Activated CD8-positive, alpha-beta memory T cell treated with anti-CD3 and anti-CD28 coated beads, Interleukin-2, amount 10 ng/mL, durations not matched to agents 7 days and 5 days (primary cell): ENCODE measurements around the gene ABHD16A. TPM values are rescaled to one million over a fixed set of nuclear protein-coding genes. Genes with fewer than 3 reads are reported as not detected.

Experiments
- ATAC-seq: fragments of 150-1000 bp; cut with Tn5 transposase; one replicate; pipeline ENCODE4 v1.10.0; 2021; ENCODE audit warnings: moderate library complexity
- CTCF ChIA-PET: fragments of 350-600 bp; sonication (Branson Sonifier 250); formaldehyde crosslinking; loops from one replicate; lab custom pipeline; 2021; ENCODE audit warnings: antibody characterized with exemption; lab: Charles Lee
- DNase-seq: peaks from one replicate; pipeline ENCODE4 v3.0.0-alpha.2; 2020
- H3K27ac Mint-ChIP-seq: one replicate; pipeline ENCODE4 v1.8.0; 2021; ENCODE audit warnings: mild to moderate bottlenecking, mixed read lengths
- H3K27me3 Mint-ChIP-seq: one replicate; pipeline ENCODE4 v1.8.0; 2021; ENCODE audit warnings: mixed read lengths
- H3K36me3 Mint-ChIP-seq: one replicate; pipeline ENCODE4 v1.8.0; 2021; ENCODE audit warnings: mild to moderate bottlenecking, mixed read lengths
- H3K4me1 Mint-ChIP-seq: one replicate; pipeline ENCODE4 v1.8.0; 2021; ENCODE audit warnings: mixed read lengths
- H3K4me3 Mint-ChIP-seq: one replicate; pipeline ENCODE4 v1.8.0; 2021; ENCODE audit warnings: mild to moderate bottlenecking, moderate library complexity, mixed read lengths
- H3K9me3 Mint-ChIP-seq: one replicate; pipeline ENCODE4 v1.8.0; 2022; ENCODE audit warnings: low read depth, mixed read lengths
- total RNA-seq, 2 experiments: library from RNA; stranded (reverse); gene quantifications; one replicate each; pipeline ENCODE4 v1.2.3, GENCODE V29; 2021

The ABHD16A gene
- total RNA-seq, 2 experiments from 2014 or later, result 49.0 to 56.7 TPM

DNA sequence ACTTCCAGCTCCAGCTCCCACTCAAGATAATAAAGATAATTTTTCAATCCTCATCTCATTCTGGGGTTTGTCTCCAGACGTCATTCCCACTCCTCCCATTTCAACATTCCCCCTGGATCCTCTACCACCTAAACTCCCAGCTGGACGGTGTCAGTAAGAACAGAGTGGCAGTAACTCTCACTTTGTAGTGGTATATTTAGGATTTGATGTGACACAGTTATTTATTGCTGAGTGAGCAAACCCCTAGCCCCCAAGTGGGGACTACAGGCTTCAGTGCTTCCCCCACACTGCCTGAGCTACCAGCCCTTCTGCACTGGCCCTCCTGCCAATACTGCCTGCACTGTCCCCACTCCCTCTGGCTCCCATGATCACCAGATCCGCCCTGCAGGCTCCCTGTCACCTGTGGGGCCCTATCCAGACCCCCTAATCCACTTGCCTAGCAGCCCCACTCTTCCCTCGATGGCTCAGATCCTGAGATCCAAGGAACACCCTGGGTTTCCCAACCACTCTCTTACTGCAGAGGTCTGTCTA, 44.9 kb downstream of the ABHD16A start:
- peak overlapping the region; percentile 83 for H3K27ac Mint-ChIP-seq
- peaks cover 46% of the 10 kb centered on the region for H3K36me3 Mint-ChIP-seq
- H3K9me3 Mint-ChIP-seq, result no peaks in the 10 kb centered on the region
- no peaks in the 10 kb centered on the region for H3K27me3 Mint-ChIP-seq
- H3K4me3 Mint-ChIP-seq, result peak overlapping the region; percentile 42
- DNase-seq, result no peak
- CTCF ChIA-PET, result interaction anchor here (0.8 to 1.7 kb wide), 5 partner anchors 26 to 172 kb away, joined by 3 to 9 read pairs (median 3); no protein-coding TSS in a partner anchor
- peaks cover 78% of the 10 kb centered on the region for H3K4me1 Mint-ChIP-seq
- ATAC-seq, result no peak

DNA sequence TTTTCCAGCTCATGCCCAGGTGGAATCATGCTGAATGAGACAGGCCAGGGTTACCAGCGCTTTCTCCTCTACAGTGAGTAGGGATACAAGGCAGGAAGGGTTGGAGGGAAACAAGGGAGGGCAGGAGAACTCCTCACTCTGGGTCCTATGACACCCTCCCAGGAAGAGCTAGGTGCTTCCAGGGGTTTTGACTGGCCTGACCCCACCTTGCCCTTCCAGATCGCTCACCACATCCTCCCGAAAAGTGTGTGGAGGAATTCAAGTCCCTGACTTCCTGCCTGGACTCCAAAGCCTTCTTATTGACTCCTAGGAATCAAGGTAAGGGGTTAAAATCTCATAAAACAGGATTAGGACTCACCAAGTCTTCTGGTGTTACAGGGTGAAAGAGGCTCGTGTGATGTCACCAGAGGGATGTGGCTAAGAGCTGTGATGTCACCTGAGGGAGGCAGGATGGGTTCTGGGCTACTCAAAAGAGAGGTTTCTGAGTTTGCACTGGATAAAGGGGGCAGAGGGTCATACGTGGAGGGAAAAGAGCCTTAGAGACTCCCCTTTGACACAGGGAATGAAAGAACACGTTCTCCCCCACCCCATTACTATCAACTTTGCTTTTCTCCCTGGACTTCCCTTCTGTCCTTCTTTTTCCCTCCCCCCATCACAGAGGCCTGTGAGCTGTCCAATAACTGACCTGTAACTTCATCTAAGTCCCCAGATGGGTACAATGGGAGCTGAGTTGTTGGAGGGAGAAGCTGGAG, 45.5 kb downstream of the ABHD16A start:
- peak overlapping the region; percentile 53 for H3K4me3 Mint-ChIP-seq
- no peaks in the 10 kb centered on the region for H3K27me3 Mint-ChIP-seq
- DNase-seq (peak; percentile 79), ATAC-seq (no peak)
- CTCF ChIA-PET, result interaction anchor here (0.8 to 1.7 kb wide), 7 partner anchors 27 to 205 kb away, joined by 3 to 9 read pairs (median 3); partner anchors contain the start of gene NEU1
- peak overlapping the region; percentile 83 for H3K27ac Mint-ChIP-seq
- H3K9me3 Mint-ChIP-seq, result no peaks in the 10 kb centered on the region
- H3K36me3 Mint-ChIP-seq, result peaks cover 43% of the 10 kb centered on the region
- H3K4me1 Mint-ChIP-seq, result peaks cover 75% of the 10 kb centered on the region

DNA sequence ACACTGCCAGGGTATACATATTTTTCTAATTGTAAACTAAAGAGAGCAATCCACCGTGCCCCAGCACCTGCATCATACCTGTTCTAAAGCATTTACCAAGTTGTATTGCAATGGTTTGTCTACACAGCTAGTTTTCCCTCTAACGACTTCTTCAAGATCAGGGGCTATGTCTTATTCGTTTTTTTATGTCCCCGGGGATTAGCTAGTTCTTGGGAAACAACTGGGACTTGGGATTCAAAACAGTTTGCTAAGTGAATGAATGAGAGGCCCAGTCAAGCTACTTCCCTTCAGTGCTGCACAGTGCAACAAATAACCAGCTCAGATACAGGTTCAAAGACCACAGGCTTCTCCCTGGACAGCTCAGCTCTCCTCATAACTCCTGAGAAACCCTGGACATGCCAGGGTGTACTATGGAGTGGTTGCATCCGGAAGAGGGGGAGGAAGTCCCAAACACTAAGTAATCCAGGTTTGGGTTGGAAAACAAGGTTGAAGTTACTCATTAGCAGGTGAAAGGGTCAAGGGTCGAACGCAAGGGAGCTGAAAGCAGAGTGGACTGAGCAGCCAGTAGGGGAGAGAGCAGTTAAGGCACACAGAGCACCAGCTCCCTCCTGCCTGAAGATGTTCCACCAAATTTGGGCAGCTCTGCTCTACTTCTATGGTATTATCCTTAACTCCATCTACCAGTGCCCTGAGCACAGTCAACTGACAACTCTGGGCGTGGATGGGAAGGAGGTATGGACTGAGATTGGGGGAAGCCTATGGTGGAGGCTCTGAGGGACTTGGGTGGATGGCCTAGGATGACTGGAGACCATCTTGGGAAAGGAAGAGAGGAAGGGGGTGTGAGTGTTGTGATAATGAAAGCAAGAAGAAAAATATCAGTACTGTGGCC, 47.5 kb downstream of the ABHD16A start, which contains the start of gene APOM:
Gene APOM, plus strand, starts transcription at position 546 of the 889 bp plus-strand sequence. Its CDS starts 73 bp downstream, at position 619.
- H3K27me3 Mint-ChIP-seq, result no peaks in the 10 kb centered on the region
- no peaks in the 10 kb centered on the region for H3K9me3 Mint-ChIP-seq
- CTCF ChIA-PET, result interaction anchor here (1.2 to 5.6 kb wide), 2 partner anchors 8 to 12 kb away, joined by 3 to 39 read pairs; partner anchors contain the start of gene GPANK1
- H3K4me1 Mint-ChIP-seq, result peaks cover 69% of the 10 kb centered on the region
- DNase-seq (no peak), ATAC-seq (no peak)
- H3K4me3 Mint-ChIP-seq, result no peak within 1 kb of the TSS
- H3K36me3 Mint-ChIP-seq, result peaks cover 31% of the 10 kb centered on the region
- no peak within 1 kb of the TSS for H3K27ac Mint-ChIP-seq

DNA sequence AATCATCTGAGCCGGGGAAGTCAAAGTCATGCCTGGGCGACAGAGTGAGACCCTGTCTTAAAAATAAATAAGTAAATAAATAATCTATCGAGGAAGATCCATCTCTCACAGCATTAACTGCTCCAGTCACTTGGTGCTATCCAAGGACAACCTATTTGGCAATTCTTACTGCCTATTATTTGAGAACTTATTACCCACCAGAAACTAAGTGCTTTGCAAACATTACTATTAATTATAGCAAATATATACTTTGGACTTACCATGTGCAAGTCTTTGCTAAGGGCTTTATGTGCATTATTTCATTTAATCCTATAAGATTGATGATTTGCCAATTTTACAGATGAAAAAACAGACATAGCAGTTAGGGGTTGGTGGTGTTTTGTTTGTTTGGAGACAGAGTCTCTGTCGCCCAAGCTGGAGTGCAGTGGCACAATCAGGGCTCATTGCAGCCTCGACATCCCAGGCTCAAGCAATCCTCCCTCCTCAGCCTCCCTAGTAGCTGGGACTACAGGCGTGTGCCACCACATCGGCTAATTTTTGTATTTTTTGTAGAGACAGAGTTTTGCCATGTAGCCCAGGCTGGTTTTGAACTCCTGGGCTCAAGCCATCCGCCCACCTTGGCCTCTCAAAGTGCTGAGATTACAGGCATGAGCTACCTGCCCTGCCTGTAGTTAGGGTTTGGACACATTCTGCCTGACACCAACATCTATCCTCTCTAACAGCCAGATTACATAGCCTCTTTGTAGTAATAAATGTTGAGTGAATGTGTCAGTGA, 48.4 kb downstream of the ABHD16A start:
- Mint-ChIP-seq H3K27me3 (no peaks in the 10 kb centered on the region), H3K36me3 (peaks cover 29% of the 10 kb centered on the region), H3K4me3 (no peak overlapping the region), H3K27ac (no peak overlapping the region), H3K9me3 (no peaks in the 10 kb centered on the region), H3K4me1 (peaks cover 69% of the 10 kb centered on the region)
- CTCF ChIA-PET, result interaction anchor here (0.7 to 5.6 kb wide), 4 partner anchors 9 to 83 kb away, joined by 3 to 39 read pairs (median 4); partner anchors contain the start of gene GPANK1
- DNase-seq (no peak), ATAC-seq (no peak)

DNA sequence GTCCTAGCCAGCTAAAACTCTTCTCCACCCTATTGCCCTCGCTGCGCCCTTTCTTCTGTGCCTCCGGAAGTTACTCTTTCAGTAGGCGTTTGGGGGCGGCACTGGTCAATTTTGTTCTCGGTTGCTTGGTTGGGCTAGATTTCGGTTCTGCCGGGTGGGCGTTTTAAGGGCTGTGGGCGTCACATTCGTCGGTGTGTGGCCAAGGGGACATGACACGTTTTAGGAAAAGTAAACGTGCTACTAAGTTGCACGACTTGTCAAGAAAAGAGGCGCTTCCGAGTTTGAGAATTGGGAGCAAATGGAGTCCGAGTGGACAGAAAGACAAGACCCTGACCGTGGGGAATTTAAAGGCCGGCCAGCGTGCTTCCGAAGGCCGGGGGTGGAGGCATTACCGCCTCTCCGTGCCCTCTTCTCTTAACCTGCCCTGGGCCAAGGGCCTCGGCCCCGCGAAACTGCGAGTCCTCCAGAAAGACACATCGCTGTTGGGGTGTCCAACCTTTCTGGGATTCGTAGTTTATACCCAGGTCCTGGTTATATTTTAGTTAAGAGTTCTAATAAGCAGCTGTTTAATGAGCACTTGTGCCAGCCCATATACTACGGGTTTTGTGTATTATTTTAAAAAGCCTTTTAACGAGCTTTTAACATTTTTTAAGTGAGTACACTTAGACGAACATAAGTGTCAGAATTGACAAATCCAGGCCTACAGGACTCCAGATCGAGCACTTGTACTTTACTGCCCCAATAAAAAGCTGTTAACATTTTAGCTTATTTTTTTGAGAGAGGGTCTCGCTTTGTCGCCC, 50.0 kb downstream of the ABHD16A start:
- ATAC-seq (peak; percentile 74), DNase-seq (peak; percentile 94)
- peaks cover 34% of the 10 kb centered on the region for H3K36me3 Mint-ChIP-seq
- no peaks in the 10 kb centered on the region for H3K27me3 Mint-ChIP-seq
- H3K27ac Mint-ChIP-seq, result peak overlapping the region; percentile 96
- peaks cover 62% of the 10 kb centered on the region for H3K4me1 Mint-ChIP-seq
- H3K4me3 Mint-ChIP-seq, result peak overlapping the region; percentile 89
- H3K9me3 Mint-ChIP-seq, result no peaks in the 10 kb centered on the region
- CTCF ChIA-PET, result interaction anchor here (0.7 to 5.6 kb wide), 20 partner anchors 8 to 270 kb away, joined by 3 to 39 read pairs (median 4); partner anchors contain the start of genes ABHD16A, C6orf47, GPANK1 and LY6G5B

DNA sequence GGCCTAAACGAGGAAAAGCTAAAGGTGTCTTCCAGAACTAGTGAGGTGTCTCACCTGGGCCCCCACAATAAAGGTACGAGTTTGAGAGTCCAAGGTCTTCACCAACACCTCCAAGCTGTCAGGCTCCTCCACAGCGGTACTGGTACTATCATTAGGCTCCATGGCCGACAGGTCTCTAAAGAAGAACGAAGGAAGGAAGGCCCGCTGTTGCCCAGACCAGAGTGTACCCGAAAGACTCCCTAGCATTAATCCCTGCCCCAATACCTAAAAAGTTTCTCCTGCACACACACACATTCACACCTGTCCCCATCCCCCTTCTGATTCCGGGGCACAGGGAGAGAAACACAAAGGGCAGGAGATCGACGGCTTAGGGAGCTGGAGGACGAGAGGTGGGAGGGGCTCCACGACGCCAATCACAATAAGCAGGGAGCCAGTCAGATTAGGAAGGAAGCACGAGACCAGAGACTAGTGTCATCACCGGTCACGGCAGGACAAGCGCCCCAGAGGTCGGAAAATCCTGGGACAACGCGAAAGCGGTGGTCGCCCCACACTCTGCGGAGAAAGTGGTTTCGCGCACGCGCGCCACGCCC, 51.4 kb downstream of the ABHD16A start:
- CTCF ChIA-PET, result interaction anchor here (0.6 to 5.6 kb wide), 14 partner anchors 9 to 211 kb away, joined by 3 to 39 read pairs (median 4); partner anchors contain the start of genes C6orf47, GPANK1, LY6G5B and NCR3
- DNase-seq, result peak; percentile 83
- H3K9me3 Mint-ChIP-seq, result no peaks in the 10 kb centered on the region
- peak; percentile 56 for ATAC-seq
- peak overlapping the region; percentile 89 for H3K4me3 Mint-ChIP-seq
- peak overlapping the region; percentile 96 for H3K27ac Mint-ChIP-seq
- H3K27me3 Mint-ChIP-seq, result no peaks in the 10 kb centered on the region
- H3K4me1 Mint-ChIP-seq, result peaks cover 51% of the 10 kb centered on the region
- peaks cover 32% of the 10 kb centered on the region for H3K36me3 Mint-ChIP-seq

DNA sequence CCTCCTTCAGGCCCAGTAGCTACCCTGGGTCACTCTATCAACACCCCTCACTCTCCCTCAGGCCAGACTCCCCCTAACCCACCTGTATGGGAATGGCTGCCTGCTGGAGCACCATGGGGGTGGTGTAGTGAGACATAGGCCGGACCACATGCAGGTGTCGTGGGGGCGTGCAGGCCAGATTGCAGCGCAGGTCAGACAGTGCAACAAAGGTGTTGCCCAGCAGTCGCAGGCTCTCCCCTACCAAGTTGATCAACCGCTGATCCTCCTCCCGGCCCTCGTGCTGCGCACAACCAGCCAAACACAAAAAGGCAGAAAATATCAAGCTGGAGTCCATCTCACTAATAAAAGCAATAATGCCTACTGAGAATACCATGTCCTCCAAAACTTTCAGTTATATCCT, 57.8 kb downstream of the ABHD16A start:
- CTCF ChIA-PET, result no interaction called here
- peaks cover 16% of the 10 kb centered on the region for H3K4me1 Mint-ChIP-seq

DNA sequence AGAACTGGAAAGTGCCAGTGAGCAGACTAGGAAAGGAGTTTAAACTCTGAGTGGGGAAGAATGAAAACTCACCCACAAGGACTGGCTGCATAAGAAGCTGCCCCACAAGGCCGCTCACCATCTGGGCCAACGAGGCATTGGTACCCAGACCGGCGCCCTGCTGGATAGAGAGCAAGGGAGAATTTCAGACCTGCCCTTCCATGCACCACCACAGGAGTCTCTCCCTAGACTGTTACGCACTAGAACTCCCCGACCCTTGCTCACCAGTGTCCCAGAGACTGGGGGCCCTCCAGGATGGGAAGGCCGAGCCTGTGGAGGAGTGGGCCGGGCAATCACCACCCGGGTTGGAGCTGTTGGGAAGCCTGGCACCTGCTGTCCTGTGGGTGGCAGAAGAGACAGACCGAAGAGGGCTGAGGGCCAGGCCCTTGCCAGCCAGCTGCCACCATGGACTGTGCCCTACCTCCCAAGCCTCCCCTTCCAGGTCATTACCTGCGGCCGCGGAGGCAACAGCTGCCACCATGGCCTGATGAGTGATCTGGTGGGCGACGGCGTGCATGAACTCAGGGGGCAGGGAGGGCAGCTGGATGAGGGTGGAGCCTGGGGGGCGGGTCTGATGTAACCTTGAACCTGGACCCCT, 59.2 kb downstream of the ABHD16A start:
- H3K4me1 Mint-ChIP-seq, result peaks cover 10% of the 10 kb centered on the region
- no peaks in the 10 kb centered on the region for H3K27me3 Mint-ChIP-seq
- H3K36me3 Mint-ChIP-seq, result peaks cover 35% of the 10 kb centered on the region
- H3K9me3 Mint-ChIP-seq, result no peaks in the 10 kb centered on the region
- H3K27ac Mint-ChIP-seq, result no peak overlapping the region
- no peak overlapping the region for H3K4me3 Mint-ChIP-seq
- no peak for ATAC-seq
- CTCF ChIA-PET, result interaction anchor here (2.0 kb wide), 1 partner anchor 10 kb away, joined by 4 read pairs; no protein-coding TSS in a partner anchor
- DNase-seq, result no peak

More for the DNA sequence above, 57.8 kb downstream of the ABHD16A start:
- no peak for ATAC-seq
- Mint-ChIP-seq H3K9me3 (no peaks in the 10 kb centered on the region), H3K4me3 (no peak overlapping the region), H3K27ac (peak overlapping the region; percentile 3), H3K27me3 (no peaks in the 10 kb centered on the region), H3K36me3 (peaks cover 35% of the 10 kb centered on the region)
- DNase-seq, result no peak

DNA sequence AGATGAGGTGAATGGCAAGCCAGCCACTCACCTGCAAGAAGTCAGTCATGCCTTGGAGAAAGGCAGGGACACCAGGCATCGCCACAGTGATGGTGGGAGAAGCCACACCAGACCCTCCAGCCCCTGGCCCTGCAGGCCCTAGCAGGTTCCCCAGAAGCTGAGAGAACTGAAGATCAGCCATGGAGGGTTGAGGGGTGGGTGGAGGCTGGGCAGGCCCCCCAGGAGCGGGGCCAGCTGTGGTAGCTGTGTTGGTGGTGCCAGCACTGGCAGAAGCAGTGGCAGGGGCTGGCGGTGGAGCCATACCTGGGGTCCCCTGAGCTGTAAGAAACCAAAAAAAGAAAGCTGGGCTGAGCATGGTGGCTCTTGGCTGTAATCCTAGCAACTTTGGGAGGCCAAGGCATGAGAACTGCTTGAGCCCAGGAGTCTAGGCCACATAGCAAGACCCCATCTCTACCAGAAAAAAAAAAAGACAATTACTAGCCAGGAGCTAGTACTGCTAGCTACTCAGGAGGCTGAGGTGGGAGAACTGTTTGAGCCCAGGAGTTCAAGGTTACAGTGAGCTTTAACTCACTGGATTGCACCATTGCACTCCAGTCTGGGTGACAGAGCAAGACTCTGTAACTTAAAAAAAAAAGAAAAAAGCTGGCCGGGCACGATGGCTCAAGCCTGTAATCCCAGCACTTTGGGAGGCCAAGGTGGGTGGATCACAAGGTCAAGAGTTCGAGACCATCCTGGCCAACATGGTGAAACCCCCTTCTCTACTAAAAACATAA, 60.1 kb downstream of the ABHD16A start:
- ATAC-seq, result no peak
- peaks cover 6% of the 10 kb centered on the region for H3K4me1 Mint-ChIP-seq
- peaks cover 35% of the 10 kb centered on the region for H3K36me3 Mint-ChIP-seq
- CTCF ChIA-PET, result interaction anchor here (2.0 kb wide), 1 partner anchor 11 kb away, joined by 4 read pairs; no protein-coding TSS in a partner anchor
- no peaks in the 10 kb centered on the region for H3K9me3 Mint-ChIP-seq
- H3K27me3 Mint-ChIP-seq, result no peaks in the 10 kb centered on the region
- DNase-seq, result no peak
- H3K27ac Mint-ChIP-seq, result no peak overlapping the region
- H3K4me3 Mint-ChIP-seq, result no peak overlapping the region

DNA sequence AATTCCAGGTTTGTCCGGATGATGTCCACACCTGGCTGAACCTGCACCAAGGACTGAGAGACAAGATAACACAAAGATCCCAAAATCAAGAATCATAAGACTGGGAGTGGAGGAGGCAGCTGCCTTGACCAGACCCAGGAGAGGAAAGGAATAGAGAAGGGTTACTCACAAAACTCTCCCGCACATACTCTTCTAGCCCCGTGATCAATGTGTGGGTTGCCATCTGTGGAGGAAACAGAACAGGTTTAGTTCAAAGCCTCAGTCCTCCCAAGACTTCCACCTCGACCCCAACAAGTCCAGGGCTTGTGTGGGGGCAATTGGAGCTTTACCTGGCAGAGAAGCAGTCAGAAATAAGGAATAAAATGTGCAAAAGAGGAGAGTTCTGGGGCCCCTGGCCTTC, 61.8 kb downstream of the ABHD16A start:
- Mint-ChIP-seq H3K36me3 (peaks cover 40% of the 10 kb centered on the region), H3K27me3 (no peaks in the 10 kb centered on the region), H3K4me1 (peaks cover 6% of the 10 kb centered on the region), H3K27ac (no peak overlapping the region), H3K4me3 (no peak overlapping the region), H3K9me3 (no peaks in the 10 kb centered on the region)
- ATAC-seq (no peak), DNase-seq (no peak)
- CTCF ChIA-PET, result no interaction called here
